ENCODE data around the gene TMEM40.

- TF ChIP-seq ZNF121 (tag by site-specific recombination; IDR thresholded peaks at IDR 0.05): no peak
- no peak for TF ChIP-seq ZBTB26 (tag by site-specific recombination; optimal IDR thresholded peaks at IDR 0.05)
- no peak for TF ChIP-seq ZNF639 (tag by site-specific recombination; IDR thresholded peaks at IDR 0.05)
- TF ChIP-seq CTCF (tag by site-specific recombination; IDR thresholded peaks at IDR 0.05): no peak
- TF ChIP-seq SP7 (tag by site-specific recombination; IDR thresholded peaks at IDR 0.05): no peak
- TF ChIP-seq HOXC10 (CRISPR knock-in tag; IDR thresholded peaks at IDR 0.05): no peak
- no peak for TF ChIP-seq ZNF302 (tag by site-specific recombination; IDR thresholded peaks at IDR 0.05; ENCODE audit: low read depth)
- TF ChIP-seq ZNF645 (tag by site-specific recombination; IDR thresholded peaks at IDR 0.05): no peak
- no peak for TF ChIP-seq ZNF768 (tag by site-specific recombination; IDR thresholded peaks at IDR 0.05)
- TF ChIP-seq MEIS1 (CRISPR knock-in tag; IDR thresholded peaks at IDR 0.05; ENCODE audit: borderline replicate concordance): no peak
- no peak for TF ChIP-seq ZNF660 (tag by site-specific recombination; IDR thresholded peaks at IDR 0.05)
- TF ChIP-seq ZNF664 (tag by site-specific recombination; IDR thresholded peaks at IDR 0.05): no peak
Observed at GRCh38 chr3:12742330-12743107, 16.5 kb downstream of the TMEM40 start.

All from HEK293 (cell line).